HepG2 (cell line): Measurements from ENCODE around the gene CMTM1. TPM values are rescaled to one million over a fixed set of nuclear protein-coding genes. Genes with fewer than 3 reads are reported as not detected.
A peak's percentile ranks its signal among the peaks of the same experiment; 100 is the strongest.

ENCODE experiments used
- AGO1 ChIP-seq: fragments of 200-400 bp; formaldehyde crosslinking; IDR thresholded peaks from 2 replicates; pipeline ENCODE4 v1.6.1; 2017; ENCODE audit warnings: mild to moderate bottlenecking, low read depth, low read length, moderate library complexity; ENCODE audit not compliant: poor library complexity, severe bottlenecking
- DBP ChIP-seq: sonication (generic); formaldehyde crosslinking; IDR thresholded peaks from 2 replicates; pipeline ENCODE4 v1.4.0; 2020; ENCODE audit warnings: missing genetic modification reagents; ENCODE audit errors: not compliant biosample characterization
- DRAP1 ChIP-seq: IDR thresholded peaks from 2 replicates; pipeline ENCODE4 v1.6.1; 2016; ENCODE audit warnings: missing genetic modification reagents, missing compliant biosample characterization
- E2F1 ChIP-seq: sonication (generic); formaldehyde crosslinking; IDR thresholded peaks from 2 replicates; pipeline ENCODE4 v1.5.0; 2020; ENCODE audit warnings: missing genetic modification reagents
- ELF1 ChIP-seq: sonication (generic); formaldehyde crosslinking; IDR thresholded peaks from 2 replicates; pipeline ENCODE4 v1.4.0; 2020; ENCODE audit warnings: missing genetic modification reagents
- MAFK ChIP-seq, 2 experiments: IDR thresholded peaks in 1 of 2; conservative IDR thresholded peaks in 1 of 2; 2 replicates each; pipeline ENCODE4 v1.6.1; 2011; ENCODE audit warnings: improper control_type of control experiment in 2 of 2, low read length in 2 of 2
- MAX ChIP-seq: IDR thresholded peaks from 2 replicates; pipeline ENCODE4 v1.6.1; 2012; ENCODE audit warnings: inconsistent platforms
- NFAT5 ChIP-seq: sonication (generic); formaldehyde crosslinking; IDR thresholded peaks from 2 replicates; pipeline ENCODE4 v1.4.0; 2020; ENCODE audit warnings: missing genetic modification reagents
- RBAK ChIP-seq: sonication (generic); formaldehyde crosslinking; IDR thresholded peaks from 2 replicates; pipeline ENCODE4 v1.5.1; 2020; ENCODE audit warnings: mild to moderate bottlenecking, missing genetic modification reagents
- SALL1 ChIP-seq: sonication (generic); formaldehyde crosslinking; IDR thresholded peaks from 2 replicates; pipeline ENCODE4 v1.8.0; 2022; ENCODE audit warnings: mild to moderate bottlenecking, missing genetic modification reagents
- XRCC5 ChIP-seq: fragments of 200-400 bp; formaldehyde crosslinking; optimal IDR thresholded peaks from 2 replicates; pipeline ENCODE3; 2017; ENCODE audit warnings: mild to moderate bottlenecking, low read length
- ZBTB26 ChIP-seq: IDR thresholded peaks from 2 replicates; pipeline ENCODE4 v1.6.1; 2016; ENCODE audit warnings: missing compliant biosample characterization, missing genetic modification reagents, borderline replicate concordance
- ZBTB49 ChIP-seq: sonication (generic); formaldehyde crosslinking; IDR thresholded peaks from 2 replicates; pipeline ENCODE4 v1.4.0; 2020; ENCODE audit warnings: missing genetic modification reagents, borderline replicate concordance
- ZNF256 ChIP-seq: sonication (generic); formaldehyde crosslinking; conservative IDR thresholded peaks from 2 replicates; pipeline ENCODE4 v1.4.0; 2020; ENCODE audit warnings: missing genetic modification reagents
- ZNF564 ChIP-seq: sonication (generic); formaldehyde crosslinking; IDR thresholded peaks from 2 replicates; pipeline ENCODE4 v1.8.1; 2023; ENCODE audit warnings: mild to moderate bottlenecking, missing genetic modification reagents
- ZNF709 ChIP-seq: sonication (generic); formaldehyde crosslinking; IDR thresholded peaks from 2 replicates; pipeline ENCODE4 v1.5.0; 2020; ENCODE audit warnings: mild to moderate bottlenecking, missing genetic modification reagents
- ZNF772 ChIP-seq: sonication (generic); formaldehyde crosslinking; IDR thresholded peaks from 2 replicates; pipeline ENCODE4 v1.5.0; 2020; ENCODE audit warnings: mild to moderate bottlenecking, missing genetic modification reagents
- ZNF777 ChIP-seq: sonication (generic); formaldehyde crosslinking; IDR thresholded peaks from 2 replicates; pipeline ENCODE4 v1.4.0; 2020; ENCODE audit warnings: missing genetic modification reagents
- ZNF878 ChIP-seq: sonication (generic); formaldehyde crosslinking; IDR thresholded peaks from 2 replicates; pipeline ENCODE4 v1.8.1; 2023; ENCODE audit warnings: mild to moderate bottlenecking, missing genetic modification reagents, moderate library complexity
- polyA plus RNA-seq, 8 experiments: library from polyadenylated mRNA; depleted of rRNA in 3 of 8; stranded (reverse) in 7 of 8; unstranded in 1 of 8; fragments of >200 nt; fragmentation: Illumina TruSeq in 4 of 8; extraction: Trizol in 4 of 8; gene quantifications; 2 replicates each; pipeline versions ENCODE4 v1.2.1 to v1.2.3, GENCODE V29; 2011 to 2016; ENCODE audit warnings: low read depth in 4 of 8, missing spikeins in 1 of 8, mixed read lengths in 1 of 8; ENCODE audit not compliant: insufficient read depth in 1 of 8
- total RNA-seq, 5 experiments: library from RNA; depleted of rRNA; stranded (reverse); fragments of >200 nt; fragmentation: Illumina TruSeq; extraction: Trizol; gene quantifications; 2 replicates each; pipeline ENCODE4 v1.2.3, GENCODE V29; 2016; ENCODE audit warnings: low read depth in 1 of 5

The CMTM1 gene
- total and polyA plus RNA-seq, 2 of the 13 experiments (the other 11 are each of a cell fraction or from before 2014, with no cell fraction given), result 1.7 to 2.9 TPM

GRCh38 chr16:66551348-66551759 is 14.9 kb upstream of the CMTM1 start (continued):
- TF ChIP-seq ZNF564 (CRISPR knock-in tag), result no peak
- 0 out of 2 replicates have a peak, but pooled peaks have one; percentile 16 for TF ChIP-seq SALL1 (CRISPR knock-in tag)
- no peak for TF ChIP-seq RBAK (CRISPR knock-in tag)
- TF ChIP-seq ZNF256, result no peak
- TF ChIP-seq ZNF709, result peak; percentile 94; the same call in 1 of the 2 replicates
- TF ChIP-seq ZNF772 (CRISPR knock-in tag), result peak; percentile 60; the same call in 1 of the 2 replicates
- TF ChIP-seq ZNF878, result no peak
- TF ChIP-seq ELF1, result peak; percentile 54
- TF ChIP-seq ZBTB26 (CRISPR knock-in tag), result peak; percentile 50; the same call in 1 of the 2 replicates
- TF ChIP-seq NFAT5 (CRISPR knock-in tag), result no peak
- peak; percentile 98 to 99 for TF ChIP-seq MAFK (conservative IDR thresholded peaks at IDR 0.05 in 1 of 2, IDR thresholded peaks at IDR 0.05 in 1 of 2; ENCODE audit: low read length in 2 of 2)
- 0 out of 2 replicates have a peak, but pooled peaks have one; percentile 44 for TF ChIP-seq DRAP1 (CRISPR knock-in tag)
- TF ChIP-seq AGO1, result no peak
- peak; percentile 55 for TF ChIP-seq MAX
- no peak for TF ChIP-seq DBP (CRISPR knock-in tag)
- peak; percentile 27 for TF ChIP-seq XRCC5
- no peak for TF ChIP-seq ZBTB49 (CRISPR knock-in tag)
- no peak for TF ChIP-seq E2F1 (CRISPR knock-in tag)
- no peak for TF ChIP-seq ZNF777
